NB4 (cell line): ENCODE results near the gene MRC2.

Experiments used
- DNase-seq: peaks from one replicate; pipeline ENCODE4 v3.0.0; 2010; ENCODE audit warnings: low read depth
- H3K4me3 ChIP-seq: one replicate; pipeline ENCODE4 v1.5.1; 2011; ENCODE audit warnings: mild to moderate bottlenecking, low read depth, low read length, moderate library complexity
- MYC ChIP-seq: IDR thresholded peaks from 2 replicates; pipeline ENCODE4 v1.6.1; 2011; ENCODE audit warnings: low read depth, low read length
- POLR2A ChIP-seq: IDR thresholded peaks from 2 replicates; pipeline ENCODE4 v1.6.1; 2011; ENCODE audit warnings: mild to moderate bottlenecking; ENCODE audit not compliant: insufficient read length; ENCODE audit errors: extremely low read depth
- TF ChIP-seq, protein P1 (sequence below): IDR thresholded peaks from 2 replicates; pipeline ENCODE4 v1.6.1; 2011; ENCODE audit warnings: low read depth, low read length
- TF ChIP-seq, protein P2 (sequence below): IDR thresholded peaks from one replicate; pipeline ENCODE4 v1.5.1; 2012; ENCODE audit warnings: low read depth, low read length

MRC2 gene

DNA sequence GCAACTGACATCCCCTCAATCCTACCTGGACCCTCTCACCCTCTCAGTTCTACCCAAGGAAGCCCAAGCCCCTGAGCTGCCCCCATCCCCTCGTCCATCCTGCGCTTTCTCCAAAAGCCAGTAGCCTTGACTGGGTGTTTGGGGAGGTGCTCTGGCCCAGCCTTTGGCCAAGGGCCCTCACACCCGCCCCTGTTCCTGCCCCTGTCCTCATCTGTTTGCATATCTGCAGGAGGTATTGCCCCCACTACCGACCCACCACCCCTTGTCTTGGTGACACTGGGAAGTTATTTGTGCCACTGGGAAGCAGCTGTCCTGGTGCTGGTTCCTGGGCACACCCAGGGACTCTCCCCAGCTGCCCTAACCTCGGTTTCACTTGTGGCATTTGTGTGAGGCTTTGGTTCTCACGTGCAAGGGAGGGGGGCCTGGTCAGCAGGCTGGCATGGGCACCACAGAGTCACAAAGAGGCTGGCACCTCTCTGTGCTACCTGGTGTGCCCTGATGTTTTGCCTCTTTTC lies 75.3 kb downstream of the MRC2 start:
- H3K4me3 ChIP-seq, result no peak overlapping the region
- DNase-seq, result no peak
- TF ChIP-seq POLR2A (no peak), MYC (no peak)
- TF ChIP-seq, protein P1, sequence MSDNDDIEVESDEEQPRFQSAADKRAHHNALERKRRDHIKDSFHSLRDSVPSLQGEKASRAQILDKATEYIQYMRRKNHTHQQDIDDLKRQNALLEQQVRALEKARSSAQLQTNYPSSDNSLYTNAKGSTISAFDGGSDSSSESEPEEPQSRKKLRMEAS, result no peak
- TF ChIP-seq, protein P2, sequence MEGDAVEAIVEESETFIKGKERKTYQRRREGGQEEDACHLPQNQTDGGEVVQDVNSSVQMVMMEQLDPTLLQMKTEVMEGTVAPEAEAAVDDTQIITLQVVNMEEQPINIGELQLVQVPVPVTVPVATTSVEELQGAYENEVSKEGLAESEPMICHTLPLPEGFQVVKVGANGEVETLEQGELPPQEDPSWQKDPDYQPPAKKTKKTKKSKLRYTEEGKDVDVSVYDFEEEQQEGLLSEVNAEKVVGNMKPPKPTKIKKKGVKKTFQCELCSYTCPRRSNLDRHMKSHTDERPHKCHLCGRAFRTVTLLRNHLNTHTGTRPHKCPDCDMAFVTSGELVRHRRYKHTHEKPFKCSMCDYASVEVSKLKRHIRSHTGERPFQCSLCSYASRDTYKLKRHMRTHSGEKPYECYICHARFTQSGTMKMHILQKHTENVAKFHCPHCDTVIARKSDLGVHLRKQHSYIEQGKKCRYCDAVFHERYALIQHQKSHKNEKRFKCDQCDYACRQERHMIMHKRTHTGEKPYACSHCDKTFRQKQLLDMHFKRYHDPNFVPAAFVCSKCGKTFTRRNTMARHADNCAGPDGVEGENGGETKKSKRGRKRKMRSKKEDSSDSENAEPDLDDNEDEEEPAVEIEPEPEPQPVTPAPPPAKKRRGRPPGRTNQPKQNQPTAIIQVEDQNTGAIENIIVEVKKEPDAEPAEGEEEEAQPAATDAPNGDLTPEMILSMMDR, result no peak

DNA sequence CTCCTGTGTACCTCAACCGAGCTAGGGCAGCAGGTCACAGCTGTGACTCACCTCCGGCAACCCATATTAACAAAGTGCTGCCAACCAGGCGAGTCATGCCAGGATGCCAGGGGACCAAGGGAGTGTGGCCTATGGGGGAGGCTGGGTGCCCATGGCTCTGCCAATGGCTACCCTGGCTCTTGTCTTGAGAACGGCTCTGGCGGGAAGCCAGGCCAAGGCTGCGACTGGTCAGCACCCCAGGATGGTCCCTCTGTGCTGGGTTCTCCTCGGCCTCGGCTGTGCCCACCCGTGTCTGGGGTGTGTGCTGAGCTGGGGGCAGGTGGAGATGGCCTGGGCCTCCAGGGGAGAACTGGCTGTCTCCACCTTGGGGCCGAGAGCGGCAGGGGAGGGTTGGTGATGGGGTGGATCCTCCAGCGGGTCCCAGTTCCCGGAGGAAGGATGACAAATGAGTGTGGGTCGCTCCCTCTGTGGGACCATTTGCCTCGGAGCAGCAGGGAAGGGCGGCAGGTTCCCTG lies 75.8 kb downstream of the MRC2 start:
- no peak for DNase-seq
- TF ChIP-seq MYC, result no peak
- TF ChIP-seq, protein P2, result no peak
- TF ChIP-seq, protein P1, result no peak
- no peak for TF ChIP-seq POLR2A
- peak overlapping the region; percentile 16 for H3K4me3 ChIP-seq

DNA sequence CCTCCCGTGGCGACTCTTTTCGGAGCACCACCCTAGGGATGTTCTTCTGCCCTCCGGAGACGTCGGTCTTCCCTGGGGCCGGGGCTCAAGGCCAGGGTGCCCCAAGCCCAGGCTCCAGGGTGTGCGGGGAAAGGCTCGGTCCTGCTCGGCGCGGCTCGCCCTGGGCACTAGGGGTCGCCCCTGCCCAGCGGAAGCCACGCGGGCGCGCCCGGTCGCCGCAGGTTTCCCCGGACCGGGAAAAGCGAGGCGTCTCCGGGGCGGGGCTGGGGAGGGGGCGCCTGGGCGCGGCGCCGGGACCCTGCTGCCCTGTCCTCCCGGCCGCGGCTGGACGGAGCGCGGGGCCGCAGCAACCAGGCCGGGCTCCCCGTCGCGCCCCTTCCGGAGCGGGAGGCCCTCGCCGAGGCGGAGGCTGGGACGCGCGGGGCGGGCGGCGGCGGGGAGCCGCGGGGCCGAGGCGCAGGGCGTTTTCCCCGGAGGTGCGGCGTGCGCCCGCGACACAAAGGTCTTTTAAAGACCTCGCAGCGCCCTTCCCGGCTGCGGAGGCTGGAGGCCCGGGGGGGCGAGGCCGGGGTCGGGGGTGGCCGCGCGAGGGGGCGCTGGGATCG lies 76.4 kb downstream of the MRC2 start:
- no peak for TF ChIP-seq POLR2A
- TF ChIP-seq, protein P1, result no peak
- TF ChIP-seq MYC, result no peak
- TF ChIP-seq, protein P2, result peak; percentile 49
- DNase-seq, result peak; percentile 74
- H3K4me3 ChIP-seq, result peak overlapping the region; percentile 40

DNA sequence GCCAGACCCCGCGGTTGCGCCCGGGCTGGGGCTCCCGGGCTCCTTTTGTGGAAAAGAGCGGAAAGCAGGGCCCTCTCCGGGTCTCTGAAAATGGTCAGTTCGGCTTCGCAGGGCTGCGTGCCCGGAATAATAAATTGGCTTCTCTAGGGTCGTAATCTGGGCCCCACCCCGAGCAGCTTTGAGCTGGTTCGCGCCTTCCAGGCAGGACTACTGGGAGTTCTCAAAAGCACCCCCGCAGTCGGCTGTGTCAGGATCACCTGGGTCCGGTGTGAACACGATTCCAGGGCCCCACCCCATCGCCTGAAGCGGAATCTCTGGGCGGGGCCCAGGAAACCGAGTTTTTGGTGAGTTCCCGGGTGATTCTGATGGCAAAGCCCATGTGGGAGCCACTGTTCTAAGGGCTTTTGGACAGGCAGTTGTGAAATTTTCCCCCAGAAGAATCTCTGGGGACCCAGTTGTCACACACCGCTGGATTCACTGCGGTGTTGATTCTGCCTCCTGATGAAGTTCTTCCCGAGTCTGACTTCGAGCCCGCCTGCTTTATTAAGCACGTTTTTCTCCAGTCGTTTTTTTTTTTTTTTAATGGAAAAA lies 77.0 kb downstream of the MRC2 start:
- peak; percentile 59 for DNase-seq
- TF ChIP-seq, protein P2, result no peak
- TF ChIP-seq, protein P1, result no peak
- peak overlapping the region; percentile 40 for H3K4me3 ChIP-seq

DNA sequence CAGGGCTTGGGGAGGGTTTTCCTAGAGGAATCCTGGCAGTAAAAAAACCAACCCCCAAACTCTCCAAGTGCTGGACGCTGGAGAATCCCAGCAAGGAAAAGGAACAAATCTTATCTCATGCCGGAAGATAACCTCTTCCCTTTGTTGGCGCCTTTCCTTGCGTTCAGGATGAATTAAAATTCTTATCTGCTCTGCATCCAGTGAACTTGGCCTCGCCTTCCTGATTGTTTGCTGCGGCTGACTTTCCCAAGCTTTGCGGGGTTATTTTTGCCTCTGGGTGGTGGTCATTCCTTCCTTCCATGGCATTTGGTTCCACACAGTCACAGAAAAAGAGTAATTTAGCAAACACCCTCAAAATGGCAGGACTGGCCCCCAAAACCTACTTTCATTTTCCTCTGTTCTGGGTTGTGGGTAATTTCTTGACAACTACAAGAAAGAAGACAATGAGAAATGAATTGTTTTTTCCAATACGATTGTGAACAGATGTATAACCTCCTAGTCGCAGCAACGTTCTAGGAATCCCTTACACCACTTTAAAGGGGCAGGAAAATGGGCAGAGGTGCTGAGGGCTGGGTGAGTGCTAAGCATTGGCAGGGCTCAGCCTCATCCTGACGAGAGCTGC lies 77.8 kb downstream of the MRC2 start:
- H3K4me3 ChIP-seq, result no peak overlapping the region
- TF ChIP-seq, protein P2, result no peak
- TF ChIP-seq POLR2A (no peak), MYC (no peak)
- TF ChIP-seq, protein P1, result no peak
- no peak for DNase-seq
